GM12878 (cell line): ENCODE data around the gene KCNIP3. TPM values are rescaled to one million over a fixed set of nuclear protein-coding genes. Genes with fewer than 3 reads are reported as not detected.

Experiments
- ATAC-seq: fragments of 200-7000 bp; cut with Tn5 transposase; 3 replicates; pipeline ENCODE4 v1.9.1; 2020; ENCODE audit warnings: mild to moderate bottlenecking, moderate library complexity
- BruUV-seq: library from RNA; stranded (reverse); fragments of 400-500 nt; replicated peaks from 2 replicates; lab custom pipeline; 2021; lab: Mats Ljungman, UMichigan
- CTCF ChIA-PET: fragments of 300-600 bp; sonication (Branson Sonifier 250); formaldehyde crosslinking; extraction: SDS; loops from one replicate; lab custom pipeline; 2021; ENCODE audit warnings: inconsistent platforms; lab: Yijun Ruan, JAX
- POLR2A ChIA-PET: fragments of 350-600 bp; formaldehyde crosslinking; extraction: SDS; loops from one replicate; lab custom pipeline; 2021; ENCODE audit warnings: inconsistent platforms; lab: Charles Lee
- RAD21 ChIA-PET: fragments of 300-600 bp; sonication (Branson Sonifier 250); formaldehyde crosslinking; loops from one replicate; lab custom pipeline; 2023; ENCODE audit warnings: antibody characterized with exemption; ENCODE audit not compliant: unreplicated experiment; lab: Charles Lee
- SMC1A ChIA-PET: fragments of 300-600 bp; sonication (Branson Sonifier 250); formaldehyde crosslinking; loops from one replicate; lab custom pipeline; 2023; ENCODE audit not compliant: unreplicated experiment, uncharacterized antibody; lab: Charles Lee
- DNase-seq: peaks from one replicate; pipeline ENCODE4 v3.0.0-alpha.2; 2011; ENCODE audit warnings: low read depth, low spot score
- FAIRE-seq: peaks from 3 replicates; lab custom pipeline; 2011; peaks lifted over from hg19 to GRCh38; lab: Jason Lieb, UNC
- H2AFZ ChIP-seq: 2 replicates; pipeline ENCODE4 v1.6.0; 2011; ENCODE audit warnings: low read depth, low read length, control low read depth; ENCODE audit not compliant: control insufficient read depth
- H3K27ac ChIP-seq: 2 replicates; pipeline ENCODE4 v1.5.1; 2011; ENCODE audit warnings: control low read depth; ENCODE audit not compliant: control insufficient read depth, insufficient read depth
- H3K27me3 ChIP-seq, 2 experiments: replicated peaks in 1 of 2; 2 replicates each; pipeline versions ENCODE4 v1.6.0 to v1.6.1; 2011; ENCODE audit warnings: low read length in 1 of 2; ENCODE audit not compliant: control insufficient read depth in 2 of 2, insufficient read depth in 2 of 2
- H3K36me3 ChIP-seq, 2 experiments: 2 replicates each; pipeline ENCODE4 v1.5.1; 2011; ENCODE audit warnings: low read length in 1 of 2; ENCODE audit not compliant: control insufficient read depth in 2 of 2, insufficient read depth in 2 of 2
- H3K4me1 ChIP-seq: 2 replicates; pipeline ENCODE4 v1.6.1; 2011; ENCODE audit warnings: mild to moderate bottlenecking, low read length, moderate library complexity, mixed read lengths; ENCODE audit not compliant: control insufficient read depth, insufficient read depth
- H3K4me2 ChIP-seq: 2 replicates; pipeline ENCODE4 v1.6.0; 2011; ENCODE audit warnings: control low read depth; ENCODE audit not compliant: control insufficient read depth, insufficient read depth
- H3K4me3 ChIP-seq: fragments of 200-600 bp; sonication (generic); 2 replicates; pipeline ENCODE4 v1.5.1; 2016
- H3K79me2 ChIP-seq: 2 replicates; pipeline ENCODE4 v1.6.0; 2011; ENCODE audit warnings: low read length; ENCODE audit not compliant: control insufficient read depth, insufficient read depth
- H3K9ac ChIP-seq: 2 replicates; pipeline ENCODE4 v1.8.0; 2011; ENCODE audit warnings: low read length, control low read depth, mixed read lengths; ENCODE audit not compliant: control insufficient read depth, insufficient read depth
- H3K9me3 ChIP-seq: replicated peaks from 3 replicates; pipeline ENCODE4 v1.5.1; 2011; ENCODE audit warnings: mild to moderate bottlenecking, low read length; ENCODE audit not compliant: control insufficient read depth, insufficient read depth
- H4K20me1 ChIP-seq: 2 replicates; pipeline ENCODE4 v1.6.0; 2011; ENCODE audit not compliant: control insufficient read depth, insufficient read depth
- CBX5 ChIP-seq: sonication (generic); IDR thresholded peaks from 2 replicates; pipeline ENCODE4 v1.6.1; 2016; ENCODE audit warnings: low read depth, moderate library complexity, mild to moderate bottlenecking, inconsistent platforms
- DPF2 ChIP-seq: fragments of 450-650 bp; IDR thresholded peaks from 2 replicates; pipeline ENCODE4 v1.6.1; 2017; ENCODE audit warnings: mild to moderate bottlenecking
- ESRRA ChIP-seq: IDR thresholded peaks from 2 replicates; pipeline ENCODE4 v1.6.1; 2012; ENCODE audit warnings: mild to moderate bottlenecking, low read length, improper control_type of control experiment
- IKZF1 ChIP-seq: fragments of 450-650 bp; conservative IDR thresholded peaks from 2 replicates; pipeline ENCODE4 v1.6.1; 2017; ENCODE audit warnings: antibody characterized with exemption, mild to moderate bottlenecking
- NBN ChIP-seq: fragments of 450-650 bp; IDR thresholded peaks from 2 replicates; pipeline ENCODE4 v1.6.1; 2016
- STAT1 ChIP-seq: fragments of 450-650 bp; conservative IDR thresholded peaks from 2 replicates; pipeline ENCODE4 v1.6.1; 2014; ENCODE audit warnings: antibody characterized with exemption, mild to moderate bottlenecking
- STAT3 ChIP-seq: IDR thresholded peaks from 2 replicates; pipeline ENCODE4 v1.6.1; 2011; ENCODE audit warnings: low read depth, low read length, improper control_type of control experiment
- ZNF622 ChIP-seq: fragments of 450-650 bp; IDR thresholded peaks from 2 replicates; pipeline ENCODE4 v1.6.1; 2017; ENCODE audit warnings: mild to moderate bottlenecking, inconsistent platforms
- WGBS: methylation state at CpG from one replicate; pipeline ENCODE4 v1.1.6; 2016; ENCODE audit warnings: low lambda C conversion rate; ENCODE audit not compliant: insufficient replicate concordance, insufficient coverage; ENCODE audit errors: missing lambda C conversion rate; 5-methylcytosine and 5-hydroxymethylcytosine counted together
- in situ Hi-C: fragments of 300-500 bp; cut with MboI; formaldehyde crosslinking; loops from 9 replicates; pipeline ENCODE4 v1.14.3; 2018; ENCODE audit warnings: mixed read lengths
- intact Hi-C: fragments of 100-400 bp; cut with micrococcal nuclease; formaldehyde crosslinking; loops from one replicate; pipeline ENCODE4 v1.14.2; 2022; ENCODE audit not compliant: unreplicated experiment
- polyA plus RNA-seq, 11 experiments: library from polyadenylated mRNA; depleted of rRNA in 4 of 11; unstranded in 6 of 11; stranded (reverse) in 5 of 11; fragments of >200 nt; fragmentation: Nextera tagmentation in 4 of 11; fragmentation: Illumina TruSeq in 1 of 11; extraction: Ambion mirVana in 4 of 11; extraction: Trizol in 1 of 11; gene quantifications; 1 replicate in 1 of 11; 2 replicates in 10 of 11; pipeline versions ENCODE4 v1.2.1 to v1.2.3, GENCODE V29; 2011 to 2016; ENCODE audit warnings: inconsistent platforms in 2 of 11, missing spikeins in 2 of 11, low read depth in 1 of 11
- total RNA-seq, 4 experiments: library from RNA; depleted of rRNA in 3 of 4; stranded (reverse); fragments of >200 nt in 3 of 4; fragmentation: Illumina TruSeq in 1 of 4; extraction: Trizol in 1 of 4; gene quantifications; 2 replicates each; pipeline versions ENCODE4 v1.2.1 to v1.2.3, GENCODE V29; 2013 to 2021
- TF ChIP-seq, protein P1 (sequence below): fragments of 450-650 bp; conservative IDR thresholded peaks from 2 replicates; pipeline ENCODE4 v1.6.1; 2017; ENCODE audit warnings: mild to moderate bottlenecking, moderate library complexity

The KCNIP3 gene
- total and polyA plus RNA-seq, 10 of the 15 experiments (the other 5 are each of a cell fraction or from before 2014, with no cell fraction given): not detected

DNA sequence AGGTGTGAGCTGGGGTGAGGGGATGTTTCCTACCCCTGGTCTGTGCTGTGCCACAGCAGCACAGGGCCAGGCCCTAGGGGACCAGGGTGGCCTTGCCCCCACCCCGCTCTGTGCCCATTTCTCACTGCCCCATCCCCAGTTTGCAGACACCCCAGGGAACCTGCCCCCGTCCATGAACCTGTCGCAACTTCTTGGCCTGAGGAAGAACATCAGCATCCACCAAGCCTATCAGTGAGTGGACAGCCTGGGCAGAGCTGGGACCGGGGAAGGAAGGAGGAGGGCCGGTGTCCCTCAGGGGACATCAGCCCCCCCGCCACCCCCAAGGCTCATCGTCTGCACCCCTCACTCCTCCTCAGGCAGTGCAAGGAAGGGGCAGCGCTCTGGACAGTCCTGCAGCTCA lies 15.4 kb upstream of the KCNIP3 start:
- ChIA-PET RAD21 (no interaction called here), POLR2A (no interaction called here), CTCF (no interaction called here), SMC1A (no interaction called here)
- Histone ChIP-seq H3K27ac (no peak overlapping the region), H3K36me3 (no peaks in the 10 kb centered on the region), H3K79me2 (no peaks in the 10 kb centered on the region), H3K4me1 (no peaks in the 10 kb centered on the region), H2AFZ (no peak overlapping the region), H3K4me3 (no peak overlapping the region), H3K9me3 (no peaks in the 10 kb centered on the region), H3K4me2 (no peak overlapping the region), H3K27me3 (no peaks in the 10 kb centered on the region), H4K20me1 (no peaks in the 10 kb centered on the region), H3K9ac (no peak overlapping the region)
- 30% methylated on average over 8 of the region's 8 CpGs for WGBS
- no peak for FAIRE-seq
- no peak for DNase-seq
- intact Hi-C loops: no loop called here
- ATAC-seq: no peak
- in situ Hi-C loops: no loop called here
- no TSS peak for BruUV-seq
- TF ChIP-seq NBN (no peak), IKZF1 (no peak), STAT3 (no peak), ESRRA (no peak), ZNF622 (no peak), STAT1 (no peak), CBX5 (no peak), DPF2 (no peak)
- TF ChIP-seq, protein P1, sequence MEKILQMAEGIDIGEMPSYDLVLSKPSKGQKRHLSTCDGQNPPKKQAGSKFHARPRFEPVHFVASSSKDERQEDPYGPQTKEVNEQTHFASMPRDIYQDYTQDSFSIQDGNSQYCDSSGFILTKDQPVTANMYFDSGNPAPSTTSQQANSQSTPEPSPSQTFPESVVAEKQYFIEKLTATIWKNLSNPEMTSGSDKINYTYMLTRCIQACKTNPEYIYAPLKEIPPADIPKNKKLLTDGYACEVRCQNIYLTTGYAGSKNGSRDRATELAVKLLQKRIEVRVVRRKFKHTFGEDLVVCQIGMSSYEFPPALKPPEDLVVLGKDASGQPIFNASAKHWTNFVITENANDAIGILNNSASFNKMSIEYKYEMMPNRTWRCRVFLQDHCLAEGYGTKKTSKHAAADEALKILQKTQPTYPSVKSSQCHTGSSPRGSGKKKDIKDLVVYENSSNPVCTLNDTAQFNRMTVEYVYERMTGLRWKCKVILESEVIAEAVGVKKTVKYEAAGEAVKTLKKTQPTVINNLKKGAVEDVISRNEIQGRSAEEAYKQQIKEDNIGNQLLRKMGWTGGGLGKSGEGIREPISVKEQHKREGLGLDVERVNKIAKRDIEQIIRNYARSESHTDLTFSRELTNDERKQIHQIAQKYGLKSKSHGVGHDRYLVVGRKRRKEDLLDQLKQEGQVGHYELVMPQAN: no peak
